Tibial nerve (tissue), 4 donors: Measurements from ENCODE around the gene STRADB. TPM values are rescaled to one million over a fixed set of nuclear protein-coding genes. Genes with fewer than 3 reads are reported as not detected.

Experiments used
- small RNA-seq: library from RNA; depleted of rRNA; stranded (forward); fragments of <200 nt; gene quantifications from one replicate; pipeline ENCODE3, GENCODE V24; 2016
- total RNA-seq, 4 donors: library from RNA; depleted of rRNA; stranded (reverse); fragments of >200 nt; gene quantifications; one replicate each; pipeline ENCODE4 v1.1.0, GENCODE V29; 2016

Gene STRADB
- total RNA-seq, 4 donors from 2014 or later: 12.6 to 24.9 (median 20.0) TPM

Small RNAs within 50 kb of the gene (small RNA-seq; reads per million reads assigned to genes)
- gene RF00019: not detected

Other genes starting within 250 kb of the STRADB start
- 10 to 100 TPM; 12.4 to 71.7 (median 15.6) TPM for gene CASP8, start 191.2 kb upstream of the STRADB start, total RNA-seq
- 1 to 10 TPM in 2 of 4 donors, under 1 TPM in 2; 0.66 to 2.1 (median 1.1) TPM for gene FLACC1, start 94.4 kb upstream of the STRADB start, total RNA-seq
- gene TRAK2, start 282 bp upstream of the STRADB start, total RNA-seq: 10 to 100 TPM; 30.2 to 48.3 (median 34.8) TPM
- 10 to 100 TPM in 3 of 4 donors, 1 to 10 TPM in 1; 7.2 to 32.1 (median 21.1) TPM for gene TMEM237, start 191.8 kb downstream of the STRADB start, total RNA-seq
- under 1 TPM in 2 of 4 donors, not detected in 2; 0.22 to 0.60 TPM for gene MPP4, start 246.9 kb downstream of the STRADB start, total RNA-seq